ENCODE results near the gene RASA3. TPM values are rescaled to one million over a fixed set of nuclear protein-coding genes. Genes with fewer than 3 reads are reported as not detected.
A peak's percentile ranks its signal among the peaks of the same experiment; 100 is the strongest.

RASA3 gene
- total RNA-seq, 4 donors from 2014 or later = 25.0 to 43.1 (median 30.2) TPM

DNA sequence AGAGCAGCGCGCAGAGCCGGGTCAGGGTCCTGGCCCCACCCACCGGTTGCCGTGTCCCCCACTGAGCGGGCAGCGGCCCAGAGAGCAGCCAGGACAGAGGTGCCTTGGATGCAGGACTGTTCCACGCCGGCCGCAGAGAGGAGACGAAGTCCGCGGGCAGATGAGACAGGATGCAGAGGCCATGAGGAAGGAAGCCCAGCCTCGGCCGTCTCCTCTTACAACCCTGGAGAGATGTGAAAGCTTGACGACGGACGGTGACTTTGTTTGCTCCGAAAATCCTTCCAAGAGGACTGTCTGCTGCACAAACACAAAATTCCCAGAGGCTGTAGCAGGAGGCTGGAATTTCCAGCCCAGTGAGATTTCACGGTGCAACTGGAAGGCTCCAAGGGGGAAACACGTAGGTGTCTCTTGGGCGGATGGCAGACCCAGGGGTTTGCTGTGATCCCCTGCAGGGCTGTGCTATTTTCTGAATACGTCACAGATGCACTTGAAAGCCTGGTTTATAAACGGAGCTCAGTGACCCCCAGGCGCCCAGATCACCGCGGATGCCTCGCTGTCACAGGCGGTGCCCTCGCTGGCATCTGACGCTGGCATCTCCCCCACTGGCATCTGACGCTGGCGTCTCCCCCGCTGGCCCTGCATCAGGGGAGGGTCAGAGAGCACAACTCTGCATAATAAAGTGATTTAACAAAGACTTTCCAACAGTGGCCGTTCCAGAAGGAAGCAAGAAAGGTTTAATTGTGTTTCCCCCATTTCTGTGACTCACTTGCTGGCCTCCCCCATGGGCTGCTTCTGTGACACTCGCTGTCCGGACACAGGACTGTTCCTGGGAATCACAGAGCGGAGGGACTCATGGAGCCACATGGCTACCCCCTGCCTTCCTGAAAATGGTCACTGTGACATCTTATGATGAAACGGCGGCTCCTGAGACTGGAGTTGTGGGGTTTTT lies 96.6 kb downstream of the RASA3 start:
- peaks cover 0 to 4% of the 10 kb centered on the region in 2 donors for H3K36me3 ChIP-seq
- H3K9me3 ChIP-seq = no peaks in the 10 kb centered on the region
- H3K4me3 ChIP-seq = peak overlapping the region in 1 of 2 donors; percentile 8
- peaks cover 0 to 78% (median 24%) of the 10 kb centered on the region in 3 donors for H3K4me1 ChIP-seq
- 49 to 65% methylated on average over 10 to 12 of the region's 40 CpGs for WGBS, 2 donors (ENCODE audit: low coverage in 1 of 2)
- H3K27me3 ChIP-seq = no peaks in the 10 kb centered on the region
- ATAC-seq = no peak
- TF ChIP-seq POLR2AphosphoS5 (IDR thresholded peaks at IDR 0.05) (no peak), POLR2A (IDR thresholded peaks at IDR 0.05) (no peak), EP300 (IDR thresholded peaks at IDR 0.05) (no peak)
- TF ChIP-seq, protein P1, sequence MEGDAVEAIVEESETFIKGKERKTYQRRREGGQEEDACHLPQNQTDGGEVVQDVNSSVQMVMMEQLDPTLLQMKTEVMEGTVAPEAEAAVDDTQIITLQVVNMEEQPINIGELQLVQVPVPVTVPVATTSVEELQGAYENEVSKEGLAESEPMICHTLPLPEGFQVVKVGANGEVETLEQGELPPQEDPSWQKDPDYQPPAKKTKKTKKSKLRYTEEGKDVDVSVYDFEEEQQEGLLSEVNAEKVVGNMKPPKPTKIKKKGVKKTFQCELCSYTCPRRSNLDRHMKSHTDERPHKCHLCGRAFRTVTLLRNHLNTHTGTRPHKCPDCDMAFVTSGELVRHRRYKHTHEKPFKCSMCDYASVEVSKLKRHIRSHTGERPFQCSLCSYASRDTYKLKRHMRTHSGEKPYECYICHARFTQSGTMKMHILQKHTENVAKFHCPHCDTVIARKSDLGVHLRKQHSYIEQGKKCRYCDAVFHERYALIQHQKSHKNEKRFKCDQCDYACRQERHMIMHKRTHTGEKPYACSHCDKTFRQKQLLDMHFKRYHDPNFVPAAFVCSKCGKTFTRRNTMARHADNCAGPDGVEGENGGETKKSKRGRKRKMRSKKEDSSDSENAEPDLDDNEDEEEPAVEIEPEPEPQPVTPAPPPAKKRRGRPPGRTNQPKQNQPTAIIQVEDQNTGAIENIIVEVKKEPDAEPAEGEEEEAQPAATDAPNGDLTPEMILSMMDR (IDR thresholded peaks at IDR 0.05) = no peak
- peak overlapping the region in 3 of 4 donors; percentile 65 to 68 (median 67) for H3K27ac ChIP-seq

DNA sequence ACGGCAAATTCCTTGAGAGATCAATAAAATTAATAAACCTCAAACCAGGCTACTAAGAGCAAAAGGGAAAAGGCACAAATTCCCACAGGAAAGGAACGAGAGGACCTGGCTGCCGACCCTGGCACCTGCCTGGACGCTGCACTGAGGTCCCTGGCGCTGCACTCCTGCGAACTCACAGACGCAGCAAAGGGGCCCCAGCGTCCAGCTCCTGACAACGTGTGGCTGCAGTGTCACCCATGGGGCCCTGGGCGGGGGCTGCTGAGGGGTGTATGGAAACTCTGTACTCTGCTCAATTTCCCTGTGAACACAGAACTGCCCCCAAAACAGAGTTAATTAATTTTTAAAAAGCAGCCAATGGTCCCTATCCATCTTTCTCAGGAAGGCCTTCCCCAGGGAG lies 97.2 kb downstream of the RASA3 start:
- TF ChIP-seq POLR2AphosphoS5 (IDR thresholded peaks at IDR 0.05) = no peak
- TF ChIP-seq EP300 (IDR thresholded peaks at IDR 0.05) = no peak
- TF ChIP-seq, protein P1 (IDR thresholded peaks at IDR 0.05) = no peak
- no peak for TF ChIP-seq POLR2A (IDR thresholded peaks at IDR 0.05)
- WGBS, 2 donors (ENCODE audit: low coverage in 1 of 2) = 73% methylated on average over 9 of the region's 10 CpGs; no CpG with 5 or more reads in 1 of the 2 donors
- ATAC-seq = no peak
- no peaks in the 10 kb centered on the region for H3K9me3 ChIP-seq
- peaks cover 0 to 82% (median 24%) of the 10 kb centered on the region in 3 donors for H3K4me1 ChIP-seq
- no peaks in the 10 kb centered on the region for H3K27me3 ChIP-seq
- H3K27ac ChIP-seq = peak overlapping the region in 3 of 4 donors; percentile 65 to 68 (median 67)
- H3K36me3 ChIP-seq = no peaks in the 10 kb centered on the region
- peak overlapping the region in 1 of 2 donors; percentile 8 for H3K4me3 ChIP-seq

DNA sequence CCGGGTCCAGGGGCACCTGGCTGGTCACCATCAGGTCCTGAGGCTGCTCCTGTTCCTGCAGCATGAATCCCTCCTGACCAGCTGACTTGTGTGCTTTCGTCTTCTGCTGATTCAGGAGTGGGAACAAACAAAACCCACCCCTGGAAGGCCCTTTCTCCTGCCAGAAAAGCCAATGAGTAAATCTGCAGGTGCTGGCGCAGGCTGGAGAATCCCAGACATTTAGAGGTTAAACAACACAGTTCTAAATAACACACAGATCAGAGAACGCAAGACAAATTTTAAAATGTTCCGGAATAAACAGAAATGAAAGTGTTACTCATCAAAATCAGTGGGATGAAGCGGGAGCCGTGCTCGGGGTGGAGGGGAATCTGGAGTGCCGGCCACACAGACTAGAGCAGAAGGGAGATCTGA lies 97.9 kb downstream of the RASA3 start:
- Histone ChIP-seq H3K4me1 (peaks cover 0 to 80% (median 24%) of the 10 kb centered on the region in 3 donors), H3K9me3 (no peaks in the 10 kb centered on the region), H3K27me3 (no peaks in the 10 kb centered on the region), H3K4me3 (peak overlapping the region; percentile 3 to 33), H3K27ac (peak overlapping the region in 3 of 4 donors; percentile 65 to 68 (median 67)), H3K36me3 (no peaks in the 10 kb centered on the region)
- TF ChIP-seq POLR2A (IDR thresholded peaks at IDR 0.05) = no peak
- TF ChIP-seq, protein P1 (IDR thresholded peaks at IDR 0.05) = no peak
- no peak for TF ChIP-seq POLR2AphosphoS5 (IDR thresholded peaks at IDR 0.05)
- TF ChIP-seq EP300 (IDR thresholded peaks at IDR 0.05) = no peak
- ATAC-seq = no peak
- WGBS, 2 donors (ENCODE audit: low coverage in 1 of 2) = 9 to 26% methylated on average over 6 of the region's 9 CpGs

DNA sequence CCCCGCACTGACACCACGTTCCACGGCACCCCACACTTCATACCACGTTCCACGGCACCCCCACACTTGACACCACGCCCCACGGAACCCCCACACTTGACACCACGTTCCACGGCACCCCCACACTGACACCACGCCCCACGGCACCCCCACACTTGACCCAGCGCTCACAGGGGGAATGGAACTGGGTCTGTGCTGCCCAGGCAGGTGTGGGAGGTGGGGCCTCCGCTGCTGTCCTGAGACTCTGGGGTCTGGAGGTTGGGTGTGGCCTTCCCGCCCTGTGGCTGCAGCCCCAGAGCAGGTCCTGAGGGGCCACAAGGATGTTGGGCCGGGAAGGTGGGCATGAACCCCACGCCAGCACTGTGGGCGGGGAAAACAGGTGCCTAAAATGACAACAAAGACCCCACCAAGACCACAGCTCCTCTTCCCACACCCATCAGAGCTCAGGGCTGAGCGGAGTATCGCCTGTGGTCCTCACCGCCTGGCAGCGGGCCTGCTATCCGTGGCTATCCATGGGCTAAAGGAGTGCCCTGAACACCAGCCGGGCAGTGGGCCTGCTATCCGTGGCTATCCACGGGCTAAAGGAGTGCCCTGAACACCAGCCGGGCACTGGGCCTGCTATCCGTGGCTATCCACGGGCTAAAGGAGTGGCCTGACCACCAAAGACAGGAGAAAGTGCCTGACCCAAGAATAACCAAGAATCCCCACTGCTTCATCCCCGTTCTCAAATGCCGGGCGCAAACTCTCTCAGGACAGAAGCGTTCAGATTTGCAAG lies 98.7 kb downstream of the RASA3 start:
- no peak for ATAC-seq
- Histone ChIP-seq H3K36me3 (no peaks in the 10 kb centered on the region), H3K9me3 (no peaks in the 10 kb centered on the region), H3K27ac (peak overlapping the region in 3 of 4 donors; percentile 65 to 68 (median 67)), H3K4me3 (peak overlapping the region in 1 of 2 donors; percentile 33), H3K27me3 (no peaks in the 10 kb centered on the region), H3K4me1 (peaks cover 0 to 74% (median 24%) of the 10 kb centered on the region in 3 donors)
- TF ChIP-seq POLR2A (IDR thresholded peaks at IDR 0.05) (no peak), POLR2AphosphoS5 (IDR thresholded peaks at IDR 0.05) (no peak), EP300 (IDR thresholded peaks at IDR 0.05) (no peak)
- TF ChIP-seq, protein P1 (IDR thresholded peaks at IDR 0.05) = no peak
- WGBS, 2 donors (ENCODE audit: low coverage in 1 of 2) = 84% methylated on average over 6 of the region's 32 CpGs; no CpG with 5 or more reads in 1 of the 2 donors

Data from gastroesophageal sphincter (tissue), 4 donors.